GM21515 (cell line): ENCODE results near the gene ITIH4.

Experiments used
- ATAC-seq: cut with Tn5 transposase; IDR thresholded peaks from one replicate; pipeline ENCODE4 v1.9.1; 2021; ENCODE audit not compliant: unreplicated experiment

Gene ITIH4

GRCh38 chr3:52830535-52831258, at the start of gene ITIH4:
Gene ITIH4, minus strand, starts transcription at chr3:52830672. Its CDS starts 30 bp downstream, at chr3:52830642.
- ATAC-seq: no peak

GRCh38 chr3:52880047-52880446, 49.6 kb upstream of the ITIH4 start:
- peak; percentile 23 for ATAC-seq

GRCh38 chr3:52879581-52879980, 49.1 kb upstream of the ITIH4 start:
- no peak for ATAC-seq

- ATAC-seq: no peak
Observed at GRCh38 chr3:52879090-52879489, 48.6 kb upstream of the ITIH4 start.

- no peak for ATAC-seq
Observed at GRCh38 chr3:52877085-52877484, 46.6 kb upstream of the ITIH4 start.

GRCh38 chr3:52874864-52875587, 44.6 kb upstream of the ITIH4 start:
- no peak for ATAC-seq

GRCh38 chr3:52874160-52874701, 43.8 kb upstream of the ITIH4 start:
- ATAC-seq: no peak

GRCh38 chr3:52873433-52874159, 43.1 kb upstream of the ITIH4 start:
- ATAC-seq: no peak

GRCh38 chr3:52872245-52872644, 41.8 kb upstream of the ITIH4 start:
- no peak for ATAC-seq

GRCh38 chr3:52871761-52872160, 41.3 kb upstream of the ITIH4 start:
- ATAC-seq: no peak

GRCh38 chr3:52870471-52870870, 40.0 kb upstream of the ITIH4 start:
- no peak for ATAC-seq

GRCh38 chr3:52866427-52866826, 36.0 kb upstream of the ITIH4 start:
- no peak for ATAC-seq

- ATAC-seq: no peak
Observed at GRCh38 chr3:52865994-52866393, 35.5 kb upstream of the ITIH4 start.

GRCh38 chr3:52860424-52860768, 29.9 kb upstream of the ITIH4 start:
- no peak for ATAC-seq

- no peak for ATAC-seq
Observed at GRCh38 chr3:52859686-52860423, 29.4 kb upstream of the ITIH4 start.

- ATAC-seq: no peak
Observed at GRCh38 chr3:52857864-52858263, 27.4 kb upstream of the ITIH4 start.

- no peak for ATAC-seq
Observed at GRCh38 chr3:52857133-52857532, 26.7 kb upstream of the ITIH4 start.

GRCh38 chr3:52856666-52857065, 26.2 kb upstream of the ITIH4 start:
- ATAC-seq: no peak

GRCh38 chr3:52854013-52854412, 23.5 kb upstream of the ITIH4 start:
- ATAC-seq: no peak

GRCh38 chr3:52852419-52852818, 21.9 kb upstream of the ITIH4 start:
- no peak for ATAC-seq

GRCh38 chr3:52851348-52851747, 20.9 kb upstream of the ITIH4 start:
- no peak for ATAC-seq
